Mucosa of gallbladder (tissue), 1 donor: ENCODE measurements around the gene C2orf78. TPM values are rescaled to one million over a fixed set of nuclear protein-coding genes. Genes with fewer than 3 reads are reported as not detected.
"Not testable (repeated sequence)": the region's sequence is repeated elsewhere in the genome, so short reads cannot be mapped to it uniquely, and the experiment has no call there.

Source experiments
- DNase-seq: peaks from one replicate; pipeline ENCODE4 v3.0.0-alpha.2; 2020; ENCODE audit warnings: low spot score
- total RNA-seq: library from RNA; stranded (reverse); gene quantifications from one replicate; pipeline ENCODE4 v1.2.1, GENCODE V29; 2021
- donor health status: DM: no; HTN: no; CAD: no.

Gene C2orf78
- total RNA-seq, 1 donor from 2014 or later = not detected

- DNase-seq = peak; percentile 98
Observed at GRCh38 chr2:73779467-73780236, 4.3 kb upstream of the C2orf78 start, which contains the start of gene DUSP11. Gene DUSP11, minus strand, starts transcription at chr2:73780103. Its CDS starts 129 bp downstream, at chr2:73779974.

GRCh38 chr2:73780237-73780582 is 3.8 kb upstream of the C2orf78 start:
- no peak for DNase-seq

- not testable (repeated sequence) for DNase-seq
Observed at GRCh38 chr2:73783402-73783801, 581 bp upstream of the C2orf78 start.

GRCh38 chr2:73811878-73812277 is 27.9 kb downstream of the C2orf78 start:
- DNase-seq = no peak

- DNase-seq = no peak
Observed at GRCh38 chr2:73812635-73813034, 28.7 kb downstream of the C2orf78 start.

GRCh38 chr2:73818296-73818695 is 34.3 kb downstream of the C2orf78 start:
- DNase-seq = no peak

GRCh38 chr2:73821227-73821626 is 37.2 kb downstream of the C2orf78 start:
- no peak for DNase-seq

GRCh38 chr2:73821669-73822068 is 37.7 kb downstream of the C2orf78 start:
- DNase-seq = no peak

GRCh38 chr2:73822276-73822675 is 38.3 kb downstream of the C2orf78 start:
- no peak for DNase-seq

GRCh38 chr2:73822991-73823390 is 39.0 kb downstream of the C2orf78 start:
- no peak for DNase-seq

GRCh38 chr2:73823416-73823815 is 39.4 kb downstream of the C2orf78 start:
- DNase-seq = no peak

GRCh38 chr2:73823916-73824523 is 40.0 kb downstream of the C2orf78 start:
- peak; percentile 44 for DNase-seq

GRCh38 chr2:73825408-73825807 is 41.4 kb downstream of the C2orf78 start:
- no peak for DNase-seq

GRCh38 chr2:73827018-73827417 is 43.0 kb downstream of the C2orf78 start:
- no peak for DNase-seq

GRCh38 chr2:73827660-73828388 is 43.8 kb downstream of the C2orf78 start:
- DNase-seq = no peak

- DNase-seq = no peak
Observed at GRCh38 chr2:73828389-73828817, 44.4 kb downstream of the C2orf78 start.

- peak; percentile 97 for DNase-seq
Observed at GRCh38 chr2:73828818-73829570, 45.0 kb downstream of the C2orf78 start, which contains the start of gene STAMBP. Gene STAMBP, plus strand, starts transcription at chr2:73828961. Its CDS starts 1,896 bp downstream, at chr2:73830857.

- DNase-seq = no peak
Observed at GRCh38 chr2:73830871-73831401, 47.0 kb downstream of the C2orf78 start.

GRCh38 chr2:73832930-73833329 is 48.9 kb downstream of the C2orf78 start:
- no peak for DNase-seq

GRCh38 chr2:73836141-73836943 is 52.4 kb downstream of the C2orf78 start:
- DNase-seq = no peak
